GM12878 (cell line): ENCODE data around the gene CORO7. TPM values are rescaled to one million over a fixed set of nuclear protein-coding genes. Genes with fewer than 3 reads are reported as not detected.

Experiments
- HDGF ChIP-seq: fragments of 450-650 bp; IDR thresholded peaks from 2 replicates; pipeline ENCODE4 v1.6.1; 2016; ENCODE audit warnings: antibody characterized with exemption
- IKZF1 ChIP-seq: fragments of 450-650 bp; conservative IDR thresholded peaks from 2 replicates; pipeline ENCODE4 v1.6.1; 2017; ENCODE audit warnings: antibody characterized with exemption, mild to moderate bottlenecking
- SIN3A ChIP-seq: IDR thresholded peaks from 2 replicates; pipeline ENCODE4 v1.6.1; 2012; ENCODE audit warnings: low read depth, low read length, improper control_type of control experiment
- WRNIP1 ChIP-seq: IDR thresholded peaks from 2 replicates; pipeline ENCODE4 v1.6.1; 2011; ENCODE audit warnings: low read depth, low read length, improper control_type of control experiment, borderline replicate concordance
- polyA plus RNA-seq, 11 experiments: library from polyadenylated mRNA; depleted of rRNA in 4 of 11; unstranded in 6 of 11; stranded (reverse) in 5 of 11; fragments of >200 nt; fragmentation: Nextera tagmentation in 4 of 11; fragmentation: Illumina TruSeq in 1 of 11; extraction: Ambion mirVana in 4 of 11; extraction: Trizol in 1 of 11; gene quantifications; 1 replicate in 1 of 11; 2 replicates in 10 of 11; pipeline versions ENCODE4 v1.2.1 to v1.2.3, GENCODE V29; 2011 to 2016; ENCODE audit warnings: inconsistent platforms in 2 of 11, missing spikeins in 2 of 11, low read depth in 1 of 11
- total RNA-seq, 4 experiments: library from RNA; depleted of rRNA in 3 of 4; stranded (reverse); fragments of >200 nt in 3 of 4; fragmentation: Illumina TruSeq in 1 of 4; extraction: Trizol in 1 of 4; gene quantifications; 2 replicates each; pipeline versions ENCODE4 v1.2.1 to v1.2.3, GENCODE V29; 2013 to 2021
- TF ChIP-seq, protein P1 (sequence below): fragments of 150-350 bp; IDR thresholded peaks from 2 replicates; pipeline ENCODE4 v1.6.1; 2016; ENCODE audit warnings: low read depth, low read length
- TF ChIP-seq, protein P2 (sequence below): fragments of 450-650 bp; IDR thresholded peaks from 2 replicates; pipeline ENCODE4 v1.6.1; 2017; ENCODE audit warnings: mild to moderate bottlenecking, moderate library complexity
- TF ChIP-seq, protein P3 (sequence below): fragments of 450-650 bp; IDR thresholded peaks from 2 replicates; pipeline ENCODE4 v1.6.1; 2017; ENCODE audit warnings: antibody characterized with exemption, mild to moderate bottlenecking, moderate library complexity
- TF ChIP-seq, protein P4 (sequence below): fragments of 450-650 bp; formaldehyde crosslinking; IDR thresholded peaks from 2 replicates; pipeline ENCODE4 v1.5.0; 2022; ENCODE audit warnings: mild to moderate bottlenecking, missing genetic modification characterization
- TF ChIP-seq, protein P5 (sequence below): fragments of 450-650 bp; IDR thresholded peaks from 2 replicates; pipeline ENCODE4 v1.6.1; 2018; ENCODE audit warnings: borderline replicate concordance, mild to moderate bottlenecking; ENCODE audit not compliant: partially characterized antibody

Gene CORO7
- total and polyA plus RNA-seq, 10 of the 15 experiments (the other 5 are each of a cell fraction or from before 2014, with no cell fraction given): 0.64 to 89.2 (median 43.7) TPM

DNA sequence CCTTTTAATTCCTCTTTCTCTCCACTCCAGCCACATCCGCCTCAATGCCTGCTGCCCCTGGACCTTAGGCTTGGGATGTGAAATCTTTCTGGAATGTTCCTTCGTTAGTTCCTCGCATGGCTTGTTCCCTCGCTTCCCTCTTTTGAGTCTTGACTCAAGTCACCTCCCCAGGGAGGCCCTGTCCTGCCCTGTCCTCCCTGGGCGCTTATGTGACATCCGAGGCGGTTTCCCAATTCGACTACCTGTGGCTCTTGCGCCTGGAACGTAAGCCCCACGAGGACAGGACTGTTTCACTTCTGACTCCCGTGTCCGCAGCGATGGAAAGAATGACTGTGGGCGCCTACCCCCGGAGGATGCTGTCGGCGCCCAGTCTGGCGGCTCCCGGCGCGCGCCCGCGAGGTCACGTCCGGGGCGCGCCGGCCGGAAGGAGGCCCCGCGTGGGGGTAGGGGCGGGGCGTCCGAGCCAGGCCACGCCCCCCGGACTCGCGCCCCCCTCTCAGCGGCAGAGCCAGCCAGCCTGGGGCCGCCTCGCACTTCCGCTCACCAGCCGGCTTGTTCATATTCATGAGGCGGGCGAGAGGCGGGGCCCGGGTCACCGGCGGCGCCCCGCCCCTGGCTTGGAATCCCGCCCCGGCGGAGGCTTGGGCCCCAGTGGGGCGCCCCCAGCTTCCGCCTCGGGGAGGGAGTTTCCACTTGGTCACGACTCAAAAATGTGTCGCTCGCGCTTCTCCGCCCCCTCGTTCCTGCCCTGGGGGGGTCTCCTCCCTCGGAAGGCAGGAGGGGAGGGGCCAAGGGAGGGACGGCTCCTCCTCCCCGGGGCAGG, 109.0 kb downstream of the CORO7 start (continued):
- TF ChIP-seq, protein P1, sequence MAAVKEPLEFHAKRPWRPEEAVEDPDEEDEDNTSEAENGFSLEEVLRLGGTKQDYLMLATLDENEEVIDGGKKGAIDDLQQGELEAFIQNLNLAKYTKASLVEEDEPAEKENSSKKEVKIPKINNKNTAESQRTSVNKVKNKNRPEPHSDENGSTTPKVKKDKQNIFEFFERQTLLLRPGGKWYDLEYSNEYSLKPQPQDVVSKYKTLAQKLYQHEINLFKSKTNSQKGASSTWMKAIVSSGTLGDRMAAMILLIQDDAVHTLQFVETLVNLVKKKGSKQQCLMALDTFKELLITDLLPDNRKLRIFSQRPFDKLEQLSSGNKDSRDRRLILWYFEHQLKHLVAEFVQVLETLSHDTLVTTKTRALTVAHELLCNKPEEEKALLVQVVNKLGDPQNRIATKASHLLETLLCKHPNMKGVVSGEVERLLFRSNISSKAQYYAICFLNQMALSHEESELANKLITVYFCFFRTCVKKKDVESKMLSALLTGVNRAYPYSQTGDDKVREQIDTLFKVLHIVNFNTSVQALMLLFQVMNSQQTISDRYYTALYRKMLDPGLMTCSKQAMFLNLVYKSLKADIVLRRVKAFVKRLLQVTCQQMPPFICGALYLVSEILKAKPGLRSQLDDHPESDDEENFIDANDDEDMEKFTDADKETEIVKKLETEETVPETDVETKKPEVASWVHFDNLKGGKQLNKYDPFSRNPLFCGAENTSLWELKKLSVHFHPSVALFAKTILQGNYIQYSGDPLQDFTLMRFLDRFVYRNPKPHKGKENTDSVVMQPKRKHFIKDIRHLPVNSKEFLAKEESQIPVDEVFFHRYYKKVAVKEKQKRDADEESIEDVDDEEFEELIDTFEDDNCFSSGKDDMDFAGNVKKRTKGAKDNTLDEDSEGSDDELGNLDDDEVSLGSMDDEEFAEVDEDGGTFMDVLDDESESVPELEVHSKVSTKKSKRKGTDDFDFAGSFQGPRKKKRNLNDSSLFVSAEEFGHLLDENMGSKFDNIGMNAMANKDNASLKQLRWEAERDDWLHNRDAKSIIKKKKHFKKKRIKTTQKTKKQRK: no peak
- TF ChIP-seq, protein P2, sequence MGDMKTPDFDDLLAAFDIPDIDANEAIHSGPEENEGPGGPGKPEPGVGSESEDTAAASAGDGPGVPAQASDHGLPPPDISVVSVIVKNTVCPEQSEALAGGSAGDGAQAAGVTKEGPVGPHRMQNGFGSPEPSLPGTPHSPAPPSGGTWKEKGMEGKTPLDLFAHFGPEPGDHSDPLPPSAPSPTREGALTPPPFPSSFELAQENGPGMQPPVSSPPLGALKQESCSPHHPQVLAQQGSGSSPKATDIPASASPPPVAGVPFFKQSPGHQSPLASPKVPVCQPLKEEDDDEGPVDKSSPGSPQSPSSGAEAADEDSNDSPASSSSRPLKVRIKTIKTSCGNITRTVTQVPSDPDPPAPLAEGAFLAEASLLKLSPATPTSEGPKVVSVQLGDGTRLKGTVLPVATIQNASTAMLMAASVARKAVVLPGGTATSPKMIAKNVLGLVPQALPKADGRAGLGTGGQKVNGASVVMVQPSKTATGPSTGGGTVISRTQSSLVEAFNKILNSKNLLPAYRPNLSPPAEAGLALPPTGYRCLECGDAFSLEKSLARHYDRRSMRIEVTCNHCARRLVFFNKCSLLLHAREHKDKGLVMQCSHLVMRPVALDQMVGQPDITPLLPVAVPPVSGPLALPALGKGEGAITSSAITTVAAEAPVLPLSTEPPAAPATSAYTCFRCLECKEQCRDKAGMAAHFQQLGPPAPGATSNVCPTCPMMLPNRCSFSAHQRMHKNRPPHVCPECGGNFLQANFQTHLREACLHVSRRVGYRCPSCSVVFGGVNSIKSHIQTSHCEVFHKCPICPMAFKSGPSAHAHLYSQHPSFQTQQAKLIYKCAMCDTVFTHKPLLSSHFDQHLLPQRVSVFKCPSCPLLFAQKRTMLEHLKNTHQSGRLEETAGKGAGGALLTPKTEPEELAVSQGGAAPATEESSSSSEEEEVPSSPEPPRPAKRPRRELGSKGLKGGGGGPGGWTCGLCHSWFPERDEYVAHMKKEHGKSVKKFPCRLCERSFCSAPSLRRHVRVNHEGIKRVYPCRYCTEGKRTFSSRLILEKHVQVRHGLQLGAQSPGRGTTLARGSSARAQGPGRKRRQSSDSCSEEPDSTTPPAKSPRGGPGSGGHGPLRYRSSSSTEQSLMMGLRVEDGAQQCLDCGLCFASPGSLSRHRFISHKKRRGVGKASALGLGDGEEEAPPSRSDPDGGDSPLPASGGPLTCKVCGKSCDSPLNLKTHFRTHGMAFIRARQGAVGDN: peak; percentile 72
- TF ChIP-seq WRNIP1 (no peak), SIN3A (0 out of 2 replicates have a peak, but pooled peaks have one; percentile 48), IKZF1 (peak; percentile 76), HDGF (no peak)
- TF ChIP-seq, protein P3, sequence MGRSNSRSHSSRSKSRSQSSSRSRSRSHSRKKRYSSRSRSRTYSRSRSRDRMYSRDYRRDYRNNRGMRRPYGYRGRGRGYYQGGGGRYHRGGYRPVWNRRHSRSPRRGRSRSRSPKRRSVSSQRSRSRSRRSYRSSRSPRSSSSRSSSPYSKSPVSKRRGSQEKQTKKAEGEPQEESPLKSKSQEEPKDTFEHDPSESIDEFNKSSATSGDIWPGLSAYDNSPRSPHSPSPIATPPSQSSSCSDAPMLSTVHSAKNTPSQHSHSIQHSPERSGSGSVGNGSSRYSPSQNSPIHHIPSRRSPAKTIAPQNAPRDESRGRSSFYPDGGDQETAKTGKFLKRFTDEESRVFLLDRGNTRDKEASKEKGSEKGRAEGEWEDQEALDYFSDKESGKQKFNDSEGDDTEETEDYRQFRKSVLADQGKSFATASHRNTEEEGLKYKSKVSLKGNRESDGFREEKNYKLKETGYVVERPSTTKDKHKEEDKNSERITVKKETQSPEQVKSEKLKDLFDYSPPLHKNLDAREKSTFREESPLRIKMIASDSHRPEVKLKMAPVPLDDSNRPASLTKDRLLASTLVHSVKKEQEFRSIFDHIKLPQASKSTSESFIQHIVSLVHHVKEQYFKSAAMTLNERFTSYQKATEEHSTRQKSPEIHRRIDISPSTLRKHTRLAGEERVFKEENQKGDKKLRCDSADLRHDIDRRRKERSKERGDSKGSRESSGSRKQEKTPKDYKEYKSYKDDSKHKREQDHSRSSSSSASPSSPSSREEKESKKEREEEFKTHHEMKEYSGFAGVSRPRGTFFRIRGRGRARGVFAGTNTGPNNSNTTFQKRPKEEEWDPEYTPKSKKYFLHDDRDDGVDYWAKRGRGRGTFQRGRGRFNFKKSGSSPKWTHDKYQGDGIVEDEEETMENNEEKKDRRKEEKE: no peak
- TF ChIP-seq, protein P4, sequence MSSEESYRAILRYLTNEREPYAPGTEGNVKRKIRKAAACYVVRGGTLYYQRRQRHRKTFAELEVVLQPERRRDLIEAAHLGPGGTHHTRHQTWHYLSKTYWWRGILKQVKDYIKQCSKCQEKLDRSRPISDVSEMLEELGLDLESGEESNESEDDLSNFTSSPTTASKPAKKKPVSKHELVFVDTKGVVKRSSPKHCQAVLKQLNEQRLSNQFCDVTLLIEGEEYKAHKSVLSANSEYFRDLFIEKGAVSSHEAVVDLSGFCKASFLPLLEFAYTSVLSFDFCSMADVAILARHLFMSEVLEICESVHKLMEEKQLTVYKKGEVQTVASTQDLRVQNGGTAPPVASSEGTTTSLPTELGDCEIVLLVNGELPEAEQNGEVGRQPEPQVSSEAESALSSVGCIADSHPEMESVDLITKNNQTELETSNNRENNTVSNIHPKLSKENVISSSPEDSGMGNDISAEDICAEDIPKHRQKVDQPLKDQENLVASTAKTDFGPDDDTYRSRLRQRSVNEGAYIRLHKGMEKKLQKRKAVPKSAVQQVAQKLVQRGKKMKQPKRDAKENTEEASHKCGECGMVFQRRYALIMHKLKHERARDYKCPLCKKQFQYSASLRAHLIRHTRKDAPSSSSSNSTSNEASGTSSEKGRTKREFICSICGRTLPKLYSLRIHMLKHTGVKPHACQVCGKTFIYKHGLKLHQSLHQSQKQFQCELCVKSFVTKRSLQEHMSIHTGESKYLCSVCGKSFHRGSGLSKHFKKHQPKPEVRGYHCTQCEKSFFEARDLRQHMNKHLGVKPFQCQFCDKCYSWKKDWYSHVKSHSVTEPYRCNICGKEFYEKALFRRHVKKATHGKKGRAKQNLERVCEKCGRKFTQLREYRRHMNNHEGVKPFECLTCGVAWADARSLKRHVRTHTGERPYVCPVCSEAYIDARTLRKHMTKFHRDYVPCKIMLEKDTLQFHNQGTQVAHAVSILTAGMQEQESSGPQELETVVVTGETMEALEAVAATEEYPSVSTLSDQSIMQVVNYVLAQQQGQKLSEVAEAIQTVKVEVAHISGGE: no peak
- TF ChIP-seq, protein P5, sequence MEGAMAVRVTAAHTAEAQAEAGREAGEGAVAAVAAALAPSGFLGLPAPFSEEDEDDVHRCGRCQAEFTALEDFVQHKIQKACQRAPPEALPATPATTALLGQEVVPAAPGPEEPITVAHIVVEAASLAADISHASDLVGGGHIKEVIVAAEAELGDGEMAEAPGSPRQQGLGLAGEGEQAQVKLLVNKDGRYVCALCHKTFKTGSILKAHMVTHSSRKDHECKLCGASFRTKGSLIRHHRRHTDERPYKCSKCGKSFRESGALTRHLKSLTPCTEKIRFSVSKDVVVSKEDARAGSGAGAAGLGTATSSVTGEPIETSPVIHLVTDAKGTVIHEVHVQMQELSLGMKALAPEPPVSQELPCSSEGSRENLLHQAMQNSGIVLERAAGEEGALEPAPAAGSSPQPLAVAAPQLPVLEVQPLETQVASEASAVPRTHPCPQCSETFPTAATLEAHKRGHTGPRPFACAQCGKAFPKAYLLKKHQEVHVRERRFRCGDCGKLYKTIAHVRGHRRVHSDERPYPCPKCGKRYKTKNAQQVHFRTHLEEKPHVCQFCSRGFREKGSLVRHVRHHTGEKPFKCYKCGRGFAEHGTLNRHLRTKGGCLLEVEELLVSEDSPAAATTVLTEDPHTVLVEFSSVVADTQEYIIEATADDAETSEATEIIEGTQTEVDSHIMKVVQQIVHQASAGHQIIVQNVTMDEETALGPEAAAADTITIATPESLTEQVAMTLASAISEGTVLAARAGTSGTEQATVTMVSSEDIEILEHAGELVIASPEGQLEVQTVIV: no peak
